Panc1 (cell line): ENCODE data around the gene MTNR1A.

ENCODE experiments used
- CTCF ChIP-seq: fragments of 450-650 bp; IDR thresholded peaks from 2 replicates; pipeline ENCODE4 v1.5.1; 2017; ENCODE audit warnings: mild to moderate bottlenecking
- POLR2AphosphoS5 ChIP-seq: IDR thresholded peaks from 2 replicates; pipeline ENCODE4 v1.6.1; 2012; ENCODE audit warnings: mild to moderate bottlenecking, low read depth, low read length, moderate library complexity
- REST ChIP-seq, 2 experiments: IDR thresholded peaks; 2 replicates each; pipeline ENCODE4 v1.6.1; 2011 to 2012; ENCODE audit warnings: low read depth in 2 of 2, control low read depth in 1 of 2, low read length in 1 of 2, mild to moderate bottlenecking in 1 of 2, moderate library complexity in 1 of 2; ENCODE audit not compliant: insufficient read depth in 1 of 2

GRCh38 chr4:186570193-186570996, 15.0 kb upstream of the MTNR1A start:
- TF ChIP-seq CTCF = no peak
- TF ChIP-seq REST (IDR thresholded peaks at IDR 0.05; ENCODE audit: insufficient read depth in 1 of 2, low read depth in 2 of 2, low read length in 1 of 2) = no peak
- TF ChIP-seq POLR2AphosphoS5 = no peak
